A549 treated with DMSO at 1 μM for 4 hours (cell line): ENCODE measurements around the gene DNAJC24. TPM values are rescaled to one million over a fixed set of nuclear protein-coding genes. Genes with fewer than 3 reads are reported as not detected.

Experiments used
- total RNA-seq: library from RNA; stranded (reverse); fragments of 200-300 nt; extraction: Qiagen RNA extraction; gene quantifications from 5 replicates; pipeline ENCODE4 v1.2.3, GENCODE V29; 2022; ENCODE audit warnings: low read depth

DNAJC24 gene, protein sequence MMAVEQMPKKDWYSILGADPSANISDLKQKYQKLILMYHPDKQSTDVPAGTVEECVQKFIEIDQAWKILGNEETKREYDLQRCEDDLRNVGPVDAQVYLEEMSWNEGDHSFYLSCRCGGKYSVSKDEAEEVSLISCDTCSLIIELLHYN
- total RNA-seq = 10.7 to 11.8 TPM (median 11.4 TPM) in 5 replicates

DNA sequence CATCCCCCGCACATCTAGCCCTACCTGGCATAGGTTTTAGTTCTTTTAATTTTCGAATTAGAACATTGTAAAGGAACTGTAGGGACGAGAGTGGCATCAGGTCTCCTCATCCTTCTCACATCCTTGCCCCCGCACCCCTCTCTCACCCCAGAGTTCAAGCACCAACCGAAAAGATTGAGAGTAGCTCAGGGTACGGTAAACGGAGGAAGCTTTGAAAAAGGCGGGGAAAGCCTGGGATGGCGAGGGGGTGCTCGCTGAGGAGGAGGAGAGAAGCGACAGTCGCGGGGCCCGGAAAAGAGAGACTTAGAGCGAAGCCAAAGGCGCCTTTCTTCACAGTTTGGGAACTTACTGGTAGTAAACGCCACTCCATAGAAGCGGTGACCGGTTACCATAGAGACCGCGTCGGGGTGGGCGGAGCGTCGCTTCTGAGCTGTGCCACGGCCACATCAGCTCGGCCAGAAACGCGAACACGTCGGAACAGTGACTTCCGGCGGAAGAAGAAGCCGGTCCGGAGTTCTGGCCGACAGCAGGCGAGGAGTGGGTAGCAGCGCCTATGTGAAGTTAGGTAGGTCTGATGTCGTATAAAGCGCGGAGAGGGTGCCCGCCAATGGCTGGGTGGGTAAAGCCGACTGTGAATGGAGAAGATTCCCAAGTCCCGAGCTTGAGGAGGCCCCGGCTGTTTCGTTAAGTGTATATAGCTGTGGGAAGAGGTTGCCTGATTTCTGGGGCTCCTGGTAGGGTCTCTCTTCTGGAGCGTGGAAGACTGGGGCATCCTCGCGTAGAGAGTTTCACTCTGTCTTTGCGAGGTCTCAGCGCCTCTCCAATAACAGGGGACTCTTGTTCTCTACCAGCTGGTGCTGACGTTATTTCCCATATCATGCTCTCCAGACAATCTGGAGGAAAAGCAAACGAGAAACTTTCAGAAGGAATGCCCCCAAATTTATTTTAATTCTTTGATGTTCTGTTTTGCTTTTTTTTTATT, at the start of gene DNAJC24, which contains the start of gene DCDC1:
Gene DNAJC24 (plus strand): TSS at position 513 of the 982 bp plus-strand sequence. CDS start 889 bp downstream, outside the sequence.
Gene DCDC1 (minus strand): TSS at position 392 of the 982 bp plus-strand sequence. CDS start 41,459 bp downstream, outside the sequence.

Other genes with a start within 250 kb of the DNAJC24 start
- gene DCDC1, start 121 bp upstream of the DNAJC24 start, total RNA-seq = 0.31 to 0.71 TPM (median 0.49 TPM) in 5 replicates
- 58.3 to 67.4 TPM (median 62.6 TPM) in 5 replicates for gene IMMP1L, start 139.8 kb downstream of the DNAJC24 start, total RNA-seq
- 6.3 to 10.3 TPM (median 9.4 TPM) in 5 replicates for gene ELP4, start 139.9 kb downstream of the DNAJC24 start, total RNA-seq